NCI-H748 (cell line): Measurements from ENCODE around the gene HOXC12.

Source experiments
- DNase-seq: peaks from one replicate; lab custom pipeline; 2025; ENCODE audit not compliant: unreplicated experiment; lab: John Stamatoyannopoulos, UW

The HOXC12 gene

GRCh38 chr12:53982648-53983567 is 28.2 kb downstream of the HOXC12 start:
- no peak for DNase-seq

- DNase-seq = no peak
Observed at GRCh38 chr12:53983568-53983949, 28.9 kb downstream of the HOXC12 start.

GRCh38 chr12:53983950-53984572 is 29.4 kb downstream of the HOXC12 start:
- no peak for DNase-seq

- peak; percentile 96 for DNase-seq
Observed at GRCh38 chr12:53984901-53985691, 30.4 kb downstream of the HOXC12 start, which contains the start of gene HOXC10. Gene HOXC10, plus strand, starts transcription at chr12:53985146. Its CDS starts 114 bp downstream, at chr12:53985260.

DNA sequence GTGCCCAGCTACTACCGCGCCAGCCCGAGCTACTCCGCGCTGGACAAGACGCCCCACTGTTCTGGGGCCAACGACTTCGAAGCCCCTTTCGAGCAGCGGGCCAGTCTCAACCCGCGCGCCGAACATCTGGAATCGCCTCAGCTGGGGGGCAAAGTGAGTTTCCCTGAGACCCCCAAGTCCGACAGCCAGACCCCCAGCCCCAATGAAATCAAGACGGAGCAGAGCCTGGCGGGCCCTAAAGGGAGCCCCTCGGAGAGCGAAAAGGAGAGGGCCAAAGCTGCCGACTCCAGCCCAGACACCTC is 30.9 kb downstream of the HOXC12 start:
- DNase-seq = no peak

GRCh38 chr12:53985994-53986685 is 31.4 kb downstream of the HOXC12 start:
- no peak for DNase-seq

DNA sequence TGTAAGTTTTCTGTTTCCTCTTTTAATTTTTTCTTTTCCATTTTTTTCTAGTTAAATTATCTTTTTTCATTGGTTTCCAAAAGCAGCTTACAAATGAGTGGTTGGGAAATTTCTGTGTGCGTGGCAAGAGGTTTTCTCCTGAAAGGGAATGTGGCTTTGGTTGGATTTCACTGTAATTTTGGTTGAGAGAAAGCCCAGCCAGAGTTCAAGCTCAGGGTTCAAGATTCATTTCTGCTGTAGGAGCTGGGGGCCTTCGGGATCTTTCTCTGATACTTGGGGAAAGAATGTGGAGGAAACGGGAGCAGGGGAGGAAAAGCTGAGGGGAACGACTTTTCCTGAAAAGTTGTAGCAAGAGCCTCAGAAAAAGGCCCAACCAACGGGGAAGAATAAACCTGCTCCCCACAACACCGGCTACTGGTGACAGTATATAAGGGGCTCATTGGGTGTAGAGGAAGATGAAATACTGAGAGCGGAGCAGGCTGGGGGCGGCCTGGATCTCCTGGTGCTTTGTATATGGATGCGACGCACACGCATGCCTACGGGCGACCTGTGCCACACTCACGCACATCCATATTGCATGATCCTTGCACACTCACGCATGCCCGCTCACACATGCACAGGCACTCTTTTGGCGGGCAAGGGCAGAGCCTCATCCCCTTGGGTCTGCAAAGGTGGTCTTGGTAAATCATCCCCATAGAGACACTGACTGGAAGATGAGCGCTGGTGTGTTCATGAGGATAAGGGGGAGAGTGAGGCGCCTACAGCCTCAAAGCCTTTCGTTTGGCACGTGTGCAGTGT is 32.2 kb downstream of the HOXC12 start:
- no peak for DNase-seq

GRCh38 chr12:53987787-53988230 is 33.1 kb downstream of the HOXC12 start:
- no peak for DNase-seq

GRCh38 chr12:53988541-53989226 is 34.0 kb downstream of the HOXC12 start:
- DNase-seq = no peak

DNA sequence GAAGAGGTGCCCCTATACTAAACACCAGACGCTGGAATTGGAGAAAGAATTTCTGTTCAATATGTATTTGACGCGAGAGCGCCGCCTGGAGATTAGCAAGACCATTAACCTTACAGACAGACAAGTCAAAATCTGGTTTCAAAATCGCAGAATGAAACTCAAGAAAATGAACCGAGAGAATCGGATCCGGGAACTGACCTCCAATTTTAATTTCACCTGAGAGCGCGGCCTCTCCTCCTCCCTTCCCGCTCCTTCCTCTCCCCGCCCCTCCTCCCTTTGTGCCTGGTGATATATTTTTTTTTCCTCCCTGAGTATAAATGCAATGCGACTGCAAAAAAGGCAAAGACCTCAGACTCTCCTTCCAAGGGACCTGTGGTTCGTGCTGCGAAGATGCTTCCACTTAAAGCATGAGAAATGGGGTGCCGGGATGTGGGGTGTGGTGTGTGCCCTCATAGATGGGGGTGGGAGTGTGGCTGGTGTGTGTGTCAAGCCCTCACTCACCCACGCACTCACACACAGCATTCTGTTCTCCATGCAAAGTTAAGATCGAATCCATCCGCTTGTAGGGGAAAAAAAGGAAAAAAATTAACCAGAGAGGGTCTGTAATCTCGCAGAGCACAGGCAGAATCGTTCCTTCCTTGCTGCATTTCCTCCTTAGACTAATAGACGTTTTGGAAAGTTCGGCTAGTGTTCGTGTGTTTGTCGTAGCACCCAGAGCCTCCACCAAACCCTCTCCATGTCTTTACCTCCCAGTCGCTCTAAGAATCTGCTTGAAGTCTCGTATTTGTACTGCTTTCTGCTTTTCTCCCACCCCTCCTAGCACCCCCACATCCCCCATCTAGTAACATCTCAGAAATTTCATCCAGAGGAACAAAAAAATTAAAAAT is 34.8 kb downstream of the HOXC12 start:
- peak; percentile 69 for DNase-seq

DNA sequence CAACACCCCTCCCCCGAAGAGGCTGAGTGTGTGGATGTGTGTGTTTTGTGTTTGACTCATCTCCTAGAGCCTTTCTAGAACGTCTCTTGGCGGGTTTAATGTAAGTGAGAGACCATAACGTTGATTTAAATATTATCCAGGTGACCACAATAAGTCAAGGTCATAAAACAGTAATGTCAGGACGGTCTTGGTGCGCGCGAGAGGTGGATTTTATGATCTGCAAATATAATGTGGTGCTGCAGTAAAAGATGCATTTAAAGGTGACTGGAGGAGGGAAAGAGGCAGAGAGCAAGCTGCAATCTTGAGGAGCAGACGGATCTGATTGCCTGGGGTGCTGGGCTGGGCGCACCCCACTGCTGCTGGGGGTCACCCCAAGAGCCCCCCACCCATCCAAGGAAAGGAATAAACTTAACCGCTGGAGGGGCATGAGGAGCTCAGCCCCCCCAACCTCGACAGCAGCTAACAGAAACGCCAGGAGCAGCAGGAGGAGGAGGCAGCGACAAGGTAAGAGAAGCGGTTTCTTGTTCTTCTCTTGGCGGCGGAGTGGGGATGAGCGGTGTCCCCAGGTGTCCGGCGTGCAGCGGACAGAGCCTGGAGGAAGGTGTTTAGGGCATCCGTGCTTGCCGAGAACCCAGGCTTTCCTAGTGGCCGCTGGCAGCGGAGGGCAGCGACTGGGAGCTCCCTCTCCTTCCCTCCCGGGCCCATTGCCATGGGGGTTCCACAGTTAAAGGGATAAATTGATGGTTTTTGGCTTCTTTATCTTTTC is 35.8 kb downstream of the HOXC12 start:
- DNase-seq = peak; percentile 63

DNA sequence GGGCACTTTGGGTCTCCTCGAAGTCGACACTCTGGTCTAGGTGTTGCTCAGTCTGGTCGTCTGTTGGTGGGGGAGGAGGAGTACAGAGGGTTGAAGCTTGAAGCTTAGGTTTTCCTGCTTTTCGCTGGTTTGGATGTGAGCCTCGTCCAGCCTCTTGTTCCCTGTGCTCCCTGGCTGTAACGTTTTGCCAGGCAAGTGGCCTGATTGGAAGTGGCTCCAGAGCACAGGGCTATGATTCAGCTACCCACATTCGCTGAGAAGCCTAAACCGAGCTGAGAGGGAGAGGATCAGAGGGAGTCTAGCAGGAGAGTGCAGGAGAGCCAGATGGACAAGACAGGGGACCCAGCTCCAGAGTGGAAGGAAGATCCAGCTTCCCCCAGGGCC is 36.4 kb downstream of the HOXC12 start:
- no peak for DNase-seq

DNA sequence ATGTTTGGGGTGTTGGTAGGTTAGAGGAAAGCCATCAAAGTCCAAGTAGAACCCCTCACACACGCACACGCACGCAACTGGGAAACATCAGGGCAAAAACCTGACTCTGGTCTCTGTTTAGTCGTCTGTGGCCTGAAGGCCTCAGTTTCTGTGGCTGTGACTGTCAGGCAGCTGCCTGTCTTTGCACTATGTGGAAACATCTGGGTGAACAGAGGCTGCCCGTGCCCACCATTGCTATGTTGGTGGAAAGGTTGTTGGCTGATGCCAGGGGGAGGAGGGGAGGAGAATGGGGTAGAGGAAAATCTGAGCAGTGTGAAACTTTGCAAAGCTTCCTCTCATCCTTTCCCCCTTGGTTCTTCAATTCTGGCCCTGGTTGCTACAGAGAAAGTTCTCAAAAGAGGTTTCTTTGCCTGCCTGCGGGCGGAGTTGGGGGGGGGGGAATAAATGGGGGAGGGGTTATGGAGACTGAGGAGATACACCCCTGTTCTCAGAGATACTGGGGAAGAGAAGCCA is 37.7 kb downstream of the HOXC12 start:
- DNase-seq = no peak

- no peak for DNase-seq
Observed at GRCh38 chr12:53993162-53994008, 38.7 kb downstream of the HOXC12 start.

- DNase-seq = no peak
Observed at GRCh38 chr12:53994009-53994263, 39.2 kb downstream of the HOXC12 start.

DNA sequence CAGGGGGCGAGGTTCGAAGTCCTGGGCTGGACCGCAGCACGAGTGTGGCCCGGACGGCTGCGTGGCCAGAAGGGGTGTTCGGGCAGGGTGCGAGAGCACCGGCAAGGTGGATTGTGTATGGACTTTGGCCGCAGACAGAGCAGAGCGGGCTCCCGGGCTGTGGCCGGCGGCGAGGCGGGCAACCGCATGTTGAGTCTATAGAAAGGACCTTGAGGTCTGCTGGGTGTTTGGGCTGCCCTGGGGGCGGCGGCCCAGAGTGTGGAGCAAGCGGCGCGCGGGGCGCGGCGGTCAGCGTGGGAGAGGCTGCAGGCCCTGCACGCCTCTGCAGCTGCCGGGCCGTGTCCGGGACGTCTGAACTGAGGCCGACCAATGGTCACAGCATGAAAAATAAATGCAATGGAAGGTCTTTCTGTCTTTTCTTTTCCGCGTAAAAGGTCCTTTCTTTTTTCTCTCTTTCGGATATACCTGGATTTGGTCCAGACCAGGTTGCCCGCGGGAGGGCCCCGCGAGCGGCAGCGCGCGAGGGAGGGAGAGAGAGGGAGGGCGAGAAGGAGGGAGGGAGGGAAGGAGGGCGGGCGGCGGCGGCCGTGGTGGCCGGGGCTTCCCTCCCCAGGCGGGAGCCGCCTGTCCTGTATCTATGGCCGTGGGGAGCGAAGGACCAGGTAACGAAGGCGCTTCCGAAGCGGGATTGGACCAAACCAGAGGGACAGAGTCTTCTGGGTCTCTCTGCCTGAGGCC is 39.7 kb downstream of the HOXC12 start:
- DNase-seq = peak; percentile 42
